HCT116 (cell line): ENCODE measurements around the gene PPP1R1A. TPM values are rescaled to one million over a fixed set of nuclear protein-coding genes. Genes with fewer than 3 reads are reported as not detected.

ENCODE experiments used
- ATAC-seq: fragments of 200-7000 bp; cut with Tn5 transposase; 2 replicates; pipeline ENCODE4 v1.9.1; 2020; ENCODE audit warnings: mild to moderate bottlenecking, moderate library complexity
- BruUV-seq: library from RNA; stranded (reverse); fragments of 400-500 nt; replicated peaks from 2 replicates; lab custom pipeline; 2021; lab: Mats Ljungman, UMichigan
- CTCF ChIA-PET: fragments of 300-600 bp; sonication (Branson Sonifier 250); formaldehyde crosslinking; loops from one replicate; lab custom pipeline; 2021; ENCODE audit warnings: antibody characterized with exemption; lab: Charles Lee
- POLR2A ChIA-PET: fragments of 300-600, 350-600 bp; sonication (Branson Sonifier 250); formaldehyde crosslinking; loops from one replicate; lab custom pipeline; 2021; ENCODE audit warnings: antibody characterized with exemption; lab: Charles Lee
- RAD21 ChIA-PET, 2 experiments: fragments of 300-600 bp; sonication (Branson Sonifier 250); formaldehyde crosslinking; loops; one replicate each; lab custom pipeline; 2023; ENCODE audit warnings: low total read pairs in 2 of 2; ENCODE audit not compliant: uncharacterized antibody in 2 of 2, unreplicated experiment in 2 of 2, low non-redundant PET in 1 of 2; lab: Charles Lee
- DNase-seq: peaks from one replicate; pipeline ENCODE4 v3.0.0-alpha.2; 2010; ENCODE audit warnings: low read depth, low spot score
- H2AFZ ChIP-seq: fragments of 200-600 bp; shearing (Covaris generic), sonication (generic); 2 replicates; pipeline ENCODE4 v1.6.1; 2017; ENCODE audit warnings: low read depth, mixed run types, mixed read lengths, antibody characterized with exemption, low read length; ENCODE audit not compliant: poor library complexity, severe bottlenecking
- H3K27ac ChIP-seq: 2 replicates; pipeline ENCODE4 v1.5.1; 2012; ENCODE audit warnings: low read depth, low read length
- H3K27me3 ChIP-seq: fragments of 200-600 bp; sonication (generic); 2 replicates; pipeline ENCODE4 v1.6.1; 2016; ENCODE audit warnings: mixed run types, low read length, mixed read lengths; ENCODE audit not compliant: insufficient read depth
- H3K36me3 ChIP-seq, 2 experiments: fragments of 200-500 bp in 1 of 2; fragments of 200-600 bp in 1 of 2; sonication (Bioruptor generic) in 1 of 2; sonication (generic) in 1 of 2; 2 replicates each; pipeline versions ENCODE4 v1.5.1 to v1.6.1; 2014 to 2016; ENCODE audit warnings: low read length in 2 of 2, inconsistent platforms in 1 of 2, mixed read lengths in 1 of 2, mixed run types in 1 of 2; ENCODE audit not compliant: insufficient read depth in 2 of 2, control insufficient read depth in 1 of 2
- H3K4me1 ChIP-seq, 2 experiments: fragments of 200-600 bp in 1 of 2; sonication (generic) in 1 of 2; 2 replicates each; pipeline versions ENCODE4 v1.5.1 to v1.6.1; 2012 to 2017; ENCODE audit warnings: low read length in 2 of 2, inconsistent platforms in 1 of 2, mild to moderate bottlenecking in 1 of 2, mixed read lengths in 1 of 2, mixed run types in 1 of 2, moderate library complexity in 1 of 2; ENCODE audit not compliant: insufficient read depth in 2 of 2, control insufficient read depth in 1 of 2
- H3K4me2 ChIP-seq: fragments of 200-600 bp; sonication (generic); 2 replicates; pipeline ENCODE4 v1.6.1; 2017; ENCODE audit warnings: mixed run types, low read length, mixed read lengths
- H3K4me3 ChIP-seq, 2 experiments: fragments of 200-600 bp in 1 of 2; sonication (generic) in 1 of 2; replicated peaks in 1 of 2; 2 replicates each; pipeline ENCODE4 v1.5.1; 2011 to 2016; ENCODE audit warnings: low read length in 2 of 2, control low read depth in 1 of 2, low read depth in 1 of 2, mild to moderate bottlenecking in 1 of 2, mixed read lengths in 1 of 2, mixed run types in 1 of 2
- H3K79me2 ChIP-seq: fragments of 200-600 bp; sonication (generic); 2 replicates; pipeline ENCODE4 v1.6.1; 2017; ENCODE audit warnings: mild to moderate bottlenecking, mixed run types, low read length, moderate library complexity, mixed read lengths; ENCODE audit not compliant: insufficient read depth
- H3K9ac ChIP-seq: fragments of 200-600 bp; sonication (generic); 2 replicates; pipeline ENCODE4 v1.6.1; 2016; ENCODE audit warnings: low read length, mixed read lengths
- H3K9me2 ChIP-seq: fragments of 200-600 bp; sonication (generic), shearing (Covaris generic); 2 replicates; pipeline ENCODE4 v1.6.1; 2017; ENCODE audit warnings: mixed run types, mild to moderate bottlenecking, moderate library complexity; ENCODE audit not compliant: insufficient read depth
- H3K9me3 ChIP-seq, 2 experiments: fragments of 200-500 bp in 1 of 2; fragments of 200-600 bp in 1 of 2; sonication (Bioruptor generic) in 1 of 2; sonication (generic) in 1 of 2; 2 replicates each; pipeline ENCODE4 v1.6.1; 2014 to 2017; ENCODE audit warnings: low read length in 2 of 2, mixed read lengths in 2 of 2, inconsistent platforms in 1 of 2, low read depth in 1 of 2, mild to moderate bottlenecking in 1 of 2, mixed run types in 1 of 2, moderate library complexity in 1 of 2; ENCODE audit not compliant: control insufficient read depth in 1 of 2, insufficient read depth in 1 of 2
- H4K20me1 ChIP-seq: fragments of 200-600 bp; sonication (generic), shearing (Covaris generic); 2 replicates; pipeline ENCODE4 v1.6.1; 2017; ENCODE audit warnings: mixed run types, mild to moderate bottlenecking, moderate library complexity; ENCODE audit not compliant: insufficient read depth
- CEBPB ChIP-seq: IDR thresholded peaks from 2 replicates; pipeline ENCODE4 v1.6.1; 2012; ENCODE audit warnings: low read depth
- EGR1 ChIP-seq: IDR thresholded peaks from 2 replicates; pipeline ENCODE4 v1.6.1; 2012; ENCODE audit warnings: low read depth
- ELF1 ChIP-seq: IDR thresholded peaks from 2 replicates; pipeline ENCODE4 v1.6.1; 2012; ENCODE audit warnings: low read depth, borderline replicate concordance
- FOSL1 ChIP-seq: IDR thresholded peaks from 2 replicates; pipeline ENCODE4 v1.6.1; 2012; ENCODE audit warnings: low read depth
- MAX ChIP-seq: IDR thresholded peaks from 2 replicates; pipeline ENCODE4 v1.6.1; 2012
- POLR2A ChIP-seq: IDR thresholded peaks from 2 replicates; pipeline ENCODE4 v1.7.0; 2011; ENCODE audit warnings: borderline replicate concordance; ENCODE audit not compliant: insufficient read depth, insufficient read length; ENCODE audit errors: extremely low read depth
- POLR2AphosphoS5 ChIP-seq: IDR thresholded peaks from 2 replicates; pipeline ENCODE4 v1.6.1; 2011; ENCODE audit warnings: mild to moderate bottlenecking, low read depth, low read length, moderate library complexity
- SIN3A ChIP-seq: IDR thresholded peaks from 2 replicates; pipeline ENCODE4 v1.6.1; 2012; ENCODE audit warnings: low read depth
- TCF7L2 ChIP-seq: IDR thresholded peaks from 2 replicates; pipeline ENCODE4 v1.7.0; 2011; ENCODE audit warnings: borderline replicate concordance, inconsistent platforms; ENCODE audit not compliant: insufficient read depth, insufficient read length; ENCODE audit errors: extremely low read depth
- YY1 ChIP-seq: IDR thresholded peaks from 2 replicates; pipeline ENCODE4 v1.6.1; 2011; ENCODE audit warnings: low read length, low read depth, moderate library complexity, mild to moderate bottlenecking; ENCODE audit not compliant: insufficient replicate concordance; ENCODE audit errors: extremely low read depth
- intact Hi-C: fragments of 100-400 bp; cut with micrococcal nuclease; formaldehyde crosslinking; loops from 2 replicates; pipeline ENCODE4 v1.10.0; 2022
- total RNA-seq: library from RNA; stranded (reverse); gene quantifications from one replicate; pipeline ENCODE4 v1.2.1, GENCODE V29; 2021; ENCODE audit not compliant: unreplicated experiment
- TF ChIP-seq, protein P1 (sequence below), 3 experiments: fragments of 200-600 bp in 1 of 3; sonication (generic) in 1 of 3; IDR thresholded peaks in 2 of 3; conservative IDR thresholded peaks in 1 of 3; 2 replicates each; pipeline ENCODE4 v1.5.1; 2012 to 2017; ENCODE audit warnings: low read depth in 2 of 3, low read length in 2 of 3, antibody characterized with exemption in 1 of 3, borderline replicate concordance in 1 of 3, control low read depth in 1 of 3, mild to moderate bottlenecking in 1 of 3, mixed read lengths in 1 of 3, mixed run types in 1 of 3, moderate library complexity in 1 of 3; ENCODE audit not compliant: insufficient read depth in 1 of 3
- TF ChIP-seq, protein P2 (sequence below): IDR thresholded peaks from 2 replicates; pipeline ENCODE4 v1.6.1; 2011; ENCODE audit warnings: mild to moderate bottlenecking, low read length, moderate library complexity; ENCODE audit not compliant: insufficient replicate concordance; ENCODE audit errors: extremely low read depth

The PPP1R1A gene
- total RNA-seq, 1 experiment from 2014 or later, result 0.61 TPM

DNA sequence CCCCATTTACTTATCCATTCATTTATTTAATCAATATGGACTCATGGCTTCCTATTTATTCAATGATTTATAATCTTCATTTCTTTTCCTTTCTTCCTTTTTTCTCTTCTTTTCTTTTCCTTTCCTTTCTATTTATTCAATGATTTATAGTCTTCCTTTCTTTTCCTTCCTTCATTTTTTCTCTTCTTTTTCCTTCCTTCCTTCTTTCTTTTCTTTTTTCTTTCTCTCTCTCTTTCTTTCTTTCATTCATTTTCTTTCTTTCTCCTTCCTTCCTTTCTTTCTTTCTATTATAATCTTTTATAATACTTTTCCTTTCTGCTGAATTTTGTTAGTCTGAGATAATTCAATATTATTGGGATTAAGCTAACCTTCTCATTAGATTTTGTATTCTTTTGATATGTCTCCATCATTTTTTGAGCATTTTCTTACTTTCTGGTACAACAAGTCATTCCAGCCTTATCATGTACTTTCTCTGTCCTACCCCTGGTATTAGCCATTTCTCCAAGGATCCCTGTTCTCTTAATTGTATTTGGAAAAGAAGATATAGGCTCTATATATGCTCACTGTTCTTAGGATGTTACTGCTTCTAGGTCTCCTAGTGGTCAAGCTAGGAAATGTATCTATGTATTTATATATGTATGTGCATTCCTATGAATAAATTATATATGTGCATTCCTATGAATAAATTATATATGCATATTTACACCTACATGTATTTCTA, 34.2 kb upstream of the PPP1R1A start:
- intact Hi-C loops, result no loop called here
- no TSS peak for BruUV-seq
- Histone ChIP-seq H4K20me1 (no peaks in the 10 kb centered on the region), H3K27me3 (peaks cover 33% of the 10 kb centered on the region), H3K27ac (no peak overlapping the region), H3K9me2 (no peaks in the 10 kb centered on the region), H3K36me3 (no peaks in the 10 kb centered on the region), H3K4me3 (no peak overlapping the region), H3K9ac (no peak overlapping the region), H3K4me1 (no peaks in the 10 kb centered on the region), H3K9me3 (peaks cover 0 to 3% of the 10 kb centered on the region in 2 experiments; a peak in 2 of 4 replicates), H2AFZ (no peak overlapping the region), H3K79me2 (no peaks in the 10 kb centered on the region), H3K4me2 (no peak overlapping the region)
- ChIA-PET POLR2A (no interaction called here), CTCF (interaction anchor here (0.8 to 1.9 kb wide), 4 partner anchors 17 to 50 kb away, joined by 3 to 7 read pairs (median 3); no protein-coding TSS in a partner anchor), RAD21 (interaction anchor here in 1 of 2 experiments (0.6 kb wide), 1 partner anchor 425 kb away, joined by 3 read pairs; no protein-coding TSS in a partner anchor)
- DNase-seq, result no peak
- ATAC-seq, result peak; percentile 82
- TF ChIP-seq, protein P1, sequence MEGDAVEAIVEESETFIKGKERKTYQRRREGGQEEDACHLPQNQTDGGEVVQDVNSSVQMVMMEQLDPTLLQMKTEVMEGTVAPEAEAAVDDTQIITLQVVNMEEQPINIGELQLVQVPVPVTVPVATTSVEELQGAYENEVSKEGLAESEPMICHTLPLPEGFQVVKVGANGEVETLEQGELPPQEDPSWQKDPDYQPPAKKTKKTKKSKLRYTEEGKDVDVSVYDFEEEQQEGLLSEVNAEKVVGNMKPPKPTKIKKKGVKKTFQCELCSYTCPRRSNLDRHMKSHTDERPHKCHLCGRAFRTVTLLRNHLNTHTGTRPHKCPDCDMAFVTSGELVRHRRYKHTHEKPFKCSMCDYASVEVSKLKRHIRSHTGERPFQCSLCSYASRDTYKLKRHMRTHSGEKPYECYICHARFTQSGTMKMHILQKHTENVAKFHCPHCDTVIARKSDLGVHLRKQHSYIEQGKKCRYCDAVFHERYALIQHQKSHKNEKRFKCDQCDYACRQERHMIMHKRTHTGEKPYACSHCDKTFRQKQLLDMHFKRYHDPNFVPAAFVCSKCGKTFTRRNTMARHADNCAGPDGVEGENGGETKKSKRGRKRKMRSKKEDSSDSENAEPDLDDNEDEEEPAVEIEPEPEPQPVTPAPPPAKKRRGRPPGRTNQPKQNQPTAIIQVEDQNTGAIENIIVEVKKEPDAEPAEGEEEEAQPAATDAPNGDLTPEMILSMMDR (IDR thresholded peaks at IDR 0.05 in 2 of 3, conservative IDR thresholded peaks at IDR 0.05 in 1 of 3; ENCODE audit: borderline replicate concordance in 1 of 3, insufficient read depth in 1 of 3, low read depth in 2 of 3, low read length in 2 of 3), result peak; percentile 5 to 50 (median 33); a peak in 3 of 6 replicates
- TF ChIP-seq POLR2A (no peak), POLR2AphosphoS5 (no peak)

DNA sequence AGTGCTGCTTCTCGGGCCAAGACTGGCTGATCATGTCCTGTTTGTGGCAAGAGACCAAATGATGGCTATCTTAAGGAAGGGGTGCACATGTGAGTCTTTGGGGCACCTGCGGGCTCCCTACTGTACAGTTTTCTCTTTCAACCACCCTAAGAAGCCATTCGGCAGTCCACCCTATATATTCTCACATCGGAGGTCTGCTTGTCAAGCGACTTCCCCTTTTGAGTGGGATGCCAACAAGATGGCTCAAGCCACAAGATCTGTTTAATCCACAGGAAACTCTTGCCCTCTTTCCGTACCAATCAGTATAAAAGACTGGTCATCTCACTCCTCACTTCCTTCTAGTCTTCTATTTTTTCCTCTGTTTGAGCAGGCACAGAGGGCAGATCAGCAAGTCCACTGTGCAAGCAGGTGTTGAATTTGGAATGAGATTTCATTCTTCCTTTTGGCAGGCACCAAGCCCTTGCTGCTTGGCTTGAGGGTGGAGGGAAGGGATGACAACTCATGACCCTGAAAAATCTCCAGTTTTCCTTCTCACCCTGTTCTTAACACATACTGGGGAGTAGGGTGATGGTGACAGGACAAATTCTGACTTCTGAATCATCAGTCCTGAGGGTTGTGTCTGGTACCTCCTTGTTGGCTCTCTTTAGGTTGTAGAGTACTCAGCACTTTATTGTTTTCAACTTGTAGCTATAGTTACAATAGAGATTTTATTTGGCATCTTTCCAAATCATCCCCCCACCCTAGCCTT, 28.6 kb upstream of the PPP1R1A start:
- Histone ChIP-seq H3K4me3 (no peak overlapping the region), H3K9me3 (no peaks in the 10 kb centered on the region), H3K4me2 (no peak overlapping the region), H3K36me3 (no peaks in the 10 kb centered on the region), H3K27me3 (peaks cover 46% of the 10 kb centered on the region), H3K79me2 (no peaks in the 10 kb centered on the region), H2AFZ (no peak overlapping the region), H4K20me1 (no peaks in the 10 kb centered on the region), H3K9ac (no peak overlapping the region), H3K9me2 (no peaks in the 10 kb centered on the region), H3K4me1 (no peaks in the 10 kb centered on the region), H3K27ac (no peak overlapping the region)
- POLR2A ChIA-PET, result no interaction called here
- DNase-seq (no peak), ATAC-seq (no peak)
- RAD21 ChIA-PET, result no interaction called here
- CTCF ChIA-PET, result no interaction called here
- no peak for TF ChIP-seq TCF7L2
- no peak for TF ChIP-seq SIN3A
- TF ChIP-seq EGR1, result no peak
- no peak for TF ChIP-seq ELF1
- no peak for TF ChIP-seq YY1
- TF ChIP-seq CEBPB, result no peak
- TF ChIP-seq, protein P2, sequence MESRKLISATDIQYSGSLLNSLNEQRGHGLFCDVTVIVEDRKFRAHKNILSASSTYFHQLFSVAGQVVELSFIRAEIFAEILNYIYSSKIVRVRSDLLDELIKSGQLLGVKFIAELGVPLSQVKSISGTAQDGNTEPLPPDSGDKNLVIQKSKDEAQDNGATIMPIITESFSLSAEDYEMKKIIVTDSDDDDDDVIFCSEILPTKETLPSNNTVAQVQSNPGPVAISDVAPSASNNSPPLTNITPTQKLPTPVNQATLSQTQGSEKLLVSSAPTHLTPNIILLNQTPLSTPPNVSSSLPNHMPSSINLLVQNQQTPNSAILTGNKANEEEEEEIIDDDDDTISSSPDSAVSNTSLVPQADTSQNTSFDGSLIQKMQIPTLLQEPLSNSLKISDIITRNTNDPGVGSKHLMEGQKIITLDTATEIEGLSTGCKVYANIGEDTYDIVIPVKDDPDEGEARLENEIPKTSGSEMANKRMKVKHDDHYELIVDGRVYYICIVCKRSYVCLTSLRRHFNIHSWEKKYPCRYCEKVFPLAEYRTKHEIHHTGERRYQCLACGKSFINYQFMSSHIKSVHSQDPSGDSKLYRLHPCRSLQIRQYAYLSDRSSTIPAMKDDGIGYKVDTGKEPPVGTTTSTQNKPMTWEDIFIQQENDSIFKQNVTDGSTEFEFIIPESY, result no peak
- TF ChIP-seq POLR2A, result no peak
- TF ChIP-seq FOSL1, result no peak
- no peak for TF ChIP-seq MAX
- intact Hi-C loops, result no loop called here
- BruUV-seq, result no TSS peak
